NT2/D1 (cell line): ENCODE measurements around the gene CCSER2.

Experiments
- SUZ12 ChIP-seq: IDR thresholded peaks from 2 replicates; pipeline ENCODE4 v1.6.1; 2011; ENCODE audit not compliant: insufficient read length, insufficient read depth; ENCODE audit errors: extremely low read depth
- YY1 ChIP-seq: IDR thresholded peaks from 2 replicates; pipeline ENCODE4 v1.6.1; 2011; ENCODE audit not compliant: insufficient read length, insufficient read depth
- ZNF274 ChIP-seq: IDR thresholded peaks from 2 replicates; pipeline ENCODE4 v1.6.1; 2011; ENCODE audit warnings: mild to moderate bottlenecking, low read depth, low read length

GRCh38 chr10:84335516-84335915, 7.1 kb downstream of the CCSER2 start:
- no peak for TF ChIP-seq YY1
- TF ChIP-seq SUZ12, result no peak
- no peak for TF ChIP-seq ZNF274
